K562 (cell line): ENCODE data around the gene KCP. TPM values are rescaled to one million over a fixed set of nuclear protein-coding genes. Genes with fewer than 3 reads are reported as not detected.

Source experiments
- CBFA2T3 ChIP-seq: fragments of 450-650 bp; IDR thresholded peaks from 2 replicates; pipeline ENCODE4 v1.6.1; 2017
- CHD2 ChIP-seq: IDR thresholded peaks from 2 replicates; pipeline ENCODE4 v1.6.1; 2011; ENCODE audit warnings: low read depth, low read length
- DNMT1 ChIP-seq: fragments of 450-650 bp; IDR thresholded peaks from 2 replicates; pipeline ENCODE4 v1.6.1; 2016; ENCODE audit warnings: antibody characterized with exemption, mild to moderate bottlenecking
- DPF2 ChIP-seq: fragments of 450-650 bp; IDR thresholded peaks from 2 replicates; pipeline ENCODE4 v1.6.1; 2016
- ETV5 ChIP-seq: sonication (generic); formaldehyde crosslinking; IDR thresholded peaks from 2 replicates; pipeline ENCODE4 v1.4.0; 2020; ENCODE audit warnings: low read depth, mild to moderate bottlenecking, missing genetic modification reagents
- HIVEP1 ChIP-seq: fragments of 250-450 bp; sonication (Bioruptor Pico); IDR thresholded peaks from 2 replicates; pipeline ENCODE4 v1.4.0; 2020; ENCODE audit warnings: mild to moderate bottlenecking
- MEF2A ChIP-seq: IDR thresholded peaks from 2 replicates; pipeline ENCODE4 v1.6.1; 2011; ENCODE audit warnings: low read depth, mild to moderate bottlenecking, low read length, moderate library complexity; ENCODE audit not compliant: control insufficient read depth
- RBBP5 ChIP-seq: fragments of 200-600 bp; sonication (generic); IDR thresholded peaks from 2 replicates; pipeline ENCODE4 v1.6.1; 2012; ENCODE audit warnings: borderline replicate concordance, mild to moderate bottlenecking, low read length, control low read depth, inconsistent platforms; ENCODE audit not compliant: insufficient read depth, poor library complexity, severe bottlenecking
- SMAD1 ChIP-seq: fragments of 150-350 bp; IDR thresholded peaks from 2 replicates; pipeline ENCODE4 v1.6.1; 2014; ENCODE audit warnings: low read length, low read depth; ENCODE audit not compliant: partially characterized antibody
- SOX6 ChIP-seq: fragments of 450-650 bp; IDR thresholded peaks from 2 replicates; pipeline ENCODE4 v1.6.1; 2014; ENCODE audit warnings: mild to moderate bottlenecking
- TEAD4 ChIP-seq, 2 experiments: sonication (generic) in 1 of 2; formaldehyde crosslinking in 1 of 2; IDR thresholded peaks; 2 replicates each; pipeline versions ENCODE4 v1.6.1 to v1.8.0; 2012 to 2022; ENCODE audit warnings: borderline replicate concordance in 1 of 2, inconsistent platforms in 1 of 2, low read length in 1 of 2, mild to moderate bottlenecking in 1 of 2, missing genetic modification reagents in 1 of 2
- ZNF280B ChIP-seq: fragments of 250-450 bp; sonication (Bioruptor Pico); IDR thresholded peaks from 2 replicates; pipeline ENCODE4 v1.5.1; 2021; ENCODE audit warnings: mild to moderate bottlenecking
- ZNF655 ChIP-seq: fragments of 250-450 bp; sonication (Bioruptor Pico); IDR thresholded peaks from 2 replicates; pipeline ENCODE4 v1.5.0; 2021
- polyA plus RNA-seq, 8 experiments: library from polyadenylated mRNA; depleted of rRNA in 4 of 8; stranded (reverse) in 5 of 8; unstranded in 3 of 8; fragments of >200 nt; fragmentation: Nextera tagmentation in 2 of 8; fragmentation: Illumina TruSeq in 1 of 8; extraction: Ambion mirVana in 2 of 8; extraction: Trizol in 1 of 8; gene quantifications; 2 replicates each; pipeline versions ENCODE4 v1.2.1 to v1.2.3, GENCODE V29; 2011 to 2014; ENCODE audit warnings: inconsistent platforms in 1 of 8, missing spikeins in 1 of 8
- total RNA-seq, 7 experiments: library from RNA; depleted of rRNA in 6 of 7; stranded (reverse); fragments of >200 nt in 6 of 7; fragmentation: Illumina TruSeq in 2 of 7; extraction: Trizol in 2 of 7; gene quantifications; 2 replicates each; pipeline versions ENCODE4 v1.2.1 to v1.2.3, GENCODE V29; 2011 to 2021; ENCODE audit warnings: low replicate concordance in 1 of 7
- TF ChIP-seq, protein P1 (sequence below): sonication (generic); formaldehyde crosslinking; IDR thresholded peaks from 2 replicates; pipeline ENCODE4 v1.8.1; 2023; ENCODE audit warnings: mild to moderate bottlenecking, missing genetic modification reagents
- TF ChIP-seq, protein P2 (sequence below): fragments of 450-650 bp; formaldehyde crosslinking; conservative IDR thresholded peaks from 2 replicates; pipeline ENCODE4 v1.4.0; 2022; ENCODE audit warnings: mild to moderate bottlenecking, missing genetic modification characterization
- TF ChIP-seq, protein P3 (sequence below): sonication (generic); formaldehyde crosslinking; IDR thresholded peaks from 2 replicates; pipeline ENCODE4 v1.8.0; 2022; ENCODE audit warnings: mild to moderate bottlenecking, missing genetic modification reagents
- TF ChIP-seq, protein P4 (sequence below): fragments of 200-800 bp; sonication (Bioruptor generic); IDR thresholded peaks from 2 replicates; pipeline ENCODE4 v1.6.1; 2017; ENCODE audit warnings: missing genetic modification characterization, missing compliant biosample characterization

The KCP gene
- total and polyA plus RNA-seq, 9 of the 15 experiments (the other 6 are each of a cell fraction or from before 2014, with no cell fraction given) = 0.06 to 0.17 (median 0.12) TPM; not detected in 3

DNA sequence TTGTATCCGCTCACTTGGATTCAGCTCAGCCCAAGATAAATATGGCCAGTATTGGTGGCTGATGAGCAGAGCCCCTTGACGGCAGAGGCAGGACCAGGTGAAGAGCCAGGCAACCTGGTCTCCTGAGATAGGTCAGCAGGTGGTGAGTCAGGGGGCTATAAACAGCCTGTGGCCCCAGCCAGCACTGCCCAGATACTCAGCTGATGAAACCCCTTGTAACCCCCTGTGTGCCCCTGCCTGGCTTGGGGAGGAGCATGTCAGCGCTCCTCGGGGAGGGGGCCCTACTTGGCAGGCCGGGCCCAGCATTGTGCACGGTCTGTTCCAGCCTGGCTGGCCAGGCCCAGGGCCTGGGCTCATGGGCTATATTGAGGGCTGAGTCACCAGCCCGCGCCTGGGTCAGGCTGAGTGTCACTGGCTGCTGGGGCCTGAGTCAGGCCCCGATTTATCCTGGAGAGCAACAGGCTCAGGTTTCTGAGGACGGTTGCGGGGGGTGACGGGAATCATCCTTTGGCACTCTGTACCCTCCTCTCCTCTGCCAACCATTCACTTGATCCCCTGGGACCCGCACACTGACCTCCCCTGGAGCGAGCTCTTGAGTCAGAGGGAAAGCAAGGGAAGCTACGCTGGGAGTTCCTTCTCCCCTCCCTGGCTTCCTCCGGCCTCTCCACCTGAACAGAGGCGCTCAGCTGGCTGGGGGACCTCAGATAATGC is 83.1 kb downstream of the KCP start (continued):
- TF ChIP-seq, protein P1, sequence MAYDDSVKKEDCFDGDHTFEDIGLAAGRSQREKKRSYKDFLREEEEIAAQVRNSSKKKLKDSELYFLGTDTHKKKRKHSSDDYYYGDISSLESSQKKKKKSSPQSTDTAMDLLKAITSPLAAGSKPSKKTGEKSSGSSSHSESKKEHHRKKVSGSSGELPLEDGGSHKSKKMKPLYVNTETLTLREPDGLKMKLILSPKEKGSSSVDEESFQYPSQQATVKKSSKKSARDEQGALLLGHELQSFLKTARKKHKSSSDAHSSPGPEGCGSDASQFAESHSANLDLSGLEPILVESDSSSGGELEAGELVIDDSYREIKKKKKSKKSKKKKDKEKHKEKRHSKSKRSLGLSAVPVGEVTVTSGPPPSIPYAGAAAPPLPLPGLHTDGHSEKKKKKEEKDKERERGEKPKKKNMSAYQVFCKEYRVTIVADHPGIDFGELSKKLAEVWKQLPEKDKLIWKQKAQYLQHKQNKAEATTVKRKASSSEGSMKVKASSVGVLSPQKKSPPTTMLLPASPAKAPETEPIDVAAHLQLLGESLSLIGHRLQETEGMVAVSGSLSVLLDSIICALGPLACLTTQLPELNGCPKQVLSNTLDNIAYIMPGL = 0 out of 2 replicates have a peak, but pooled peaks have one; percentile 13
- TF ChIP-seq CHD2 (no peak), HIVEP1 (CRISPR knock-in tag) (no peak), SMAD1 (peak; percentile 77), DPF2 (peak; percentile 84), ZNF280B (CRISPR knock-in tag) (no peak), ETV5 (CRISPR knock-in tag) (peak; percentile 58), TEAD4 (IDR thresholded peaks at IDR 0.05; ENCODE audit: low read length) (peak; percentile 52; the same call in 1 of the 2 replicates), TEAD4 (CRISPR knock-in tag; IDR thresholded peaks at IDR 0.05; ENCODE audit: borderline replicate concordance) (no peak), MEF2A (peak; percentile 81), SOX6 (peak; percentile 64; the same call in 1 of the 2 replicates), CBFA2T3 (peak; percentile 78), RBBP5 (peak; percentile 35), ZNF655 (CRISPR knock-in tag) (no peak), DNMT1 (no peak)
- TF ChIP-seq, protein P2, sequence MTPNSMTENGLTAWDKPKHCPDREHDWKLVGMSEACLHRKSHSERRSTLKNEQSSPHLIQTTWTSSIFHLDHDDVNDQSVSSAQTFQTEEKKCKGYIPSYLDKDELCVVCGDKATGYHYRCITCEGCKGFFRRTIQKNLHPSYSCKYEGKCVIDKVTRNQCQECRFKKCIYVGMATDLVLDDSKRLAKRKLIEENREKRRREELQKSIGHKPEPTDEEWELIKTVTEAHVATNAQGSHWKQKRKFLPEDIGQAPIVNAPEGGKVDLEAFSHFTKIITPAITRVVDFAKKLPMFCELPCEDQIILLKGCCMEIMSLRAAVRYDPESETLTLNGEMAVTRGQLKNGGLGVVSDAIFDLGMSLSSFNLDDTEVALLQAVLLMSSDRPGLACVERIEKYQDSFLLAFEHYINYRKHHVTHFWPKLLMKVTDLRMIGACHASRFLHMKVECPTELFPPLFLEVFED (CRISPR knock-in tag) = peak; percentile 89; the same call in 1 of the 2 replicates
- TF ChIP-seq, protein P3, sequence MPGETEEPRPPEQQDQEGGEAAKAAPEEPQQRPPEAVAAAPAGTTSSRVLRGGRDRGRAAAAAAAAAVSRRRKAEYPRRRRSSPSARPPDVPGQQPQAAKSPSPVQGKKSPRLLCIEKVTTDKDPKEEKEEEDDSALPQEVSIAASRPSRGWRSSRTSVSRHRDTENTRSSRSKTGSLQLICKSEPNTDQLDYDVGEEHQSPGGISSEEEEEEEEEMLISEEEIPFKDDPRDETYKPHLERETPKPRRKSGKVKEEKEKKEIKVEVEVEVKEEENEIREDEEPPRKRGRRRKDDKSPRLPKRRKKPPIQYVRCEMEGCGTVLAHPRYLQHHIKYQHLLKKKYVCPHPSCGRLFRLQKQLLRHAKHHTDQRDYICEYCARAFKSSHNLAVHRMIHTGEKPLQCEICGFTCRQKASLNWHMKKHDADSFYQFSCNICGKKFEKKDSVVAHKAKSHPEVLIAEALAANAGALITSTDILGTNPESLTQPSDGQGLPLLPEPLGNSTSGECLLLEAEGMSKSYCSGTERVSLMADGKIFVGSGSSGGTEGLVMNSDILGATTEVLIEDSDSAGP = peak; percentile 30; the same call in 1 of the 2 replicates
- TF ChIP-seq, protein P4, sequence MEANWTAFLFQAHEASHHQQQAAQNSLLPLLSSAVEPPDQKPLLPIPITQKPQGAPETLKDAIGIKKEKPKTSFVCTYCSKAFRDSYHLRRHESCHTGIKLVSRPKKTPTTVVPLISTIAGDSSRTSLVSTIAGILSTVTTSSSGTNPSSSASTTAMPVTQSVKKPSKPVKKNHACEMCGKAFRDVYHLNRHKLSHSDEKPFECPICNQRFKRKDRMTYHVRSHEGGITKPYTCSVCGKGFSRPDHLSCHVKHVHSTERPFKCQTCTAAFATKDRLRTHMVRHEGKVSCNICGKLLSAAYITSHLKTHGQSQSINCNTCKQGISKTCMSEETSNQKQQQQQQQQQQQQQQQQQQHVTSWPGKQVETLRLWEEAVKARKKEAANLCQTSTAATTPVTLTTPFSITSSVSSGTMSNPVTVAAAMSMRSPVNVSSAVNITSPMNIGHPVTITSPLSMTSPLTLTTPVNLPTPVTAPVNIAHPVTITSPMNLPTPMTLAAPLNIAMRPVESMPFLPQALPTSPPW (CRISPR knock-in tag) = peak; percentile 49
